ENCODE results near the gene TRIO.

TRIO gene

DNA sequence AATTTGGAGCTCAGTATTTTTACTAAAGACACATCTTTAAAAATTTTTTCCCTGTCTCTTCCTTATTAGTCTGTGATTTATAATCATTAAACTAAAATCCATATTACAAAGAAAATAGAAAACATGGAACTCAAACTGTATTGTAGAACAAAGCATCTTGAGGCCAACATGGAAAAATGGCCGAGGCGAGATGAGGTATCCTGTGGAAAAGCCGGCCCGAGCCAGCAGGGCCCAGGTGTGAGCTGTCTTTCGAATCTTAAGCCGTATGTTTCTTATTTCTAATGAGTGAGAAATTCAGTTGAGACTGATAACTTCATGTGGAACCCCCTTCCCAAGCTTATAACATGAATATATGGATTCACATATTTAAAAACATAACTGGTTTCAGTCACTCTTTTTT, 268.1 kb downstream of the TRIO start:
- Histone ChIP-seq H3K4me1 (ENCODE audit: control insufficient read depth in 1 of 2, insufficient read depth in 1 of 2, low read depth in 1 of 2, low read length in 1 of 2) (no peaks in the 10 kb centered on the region), H3K36me3 (peaks cover 6% of the 10 kb centered on the region), H3K27ac (no peak overlapping the region), H3K9me3 (no peaks in the 10 kb centered on the region), H3K27me3 (no peaks in the 10 kb centered on the region), H3K4me3 (ENCODE audit: low read depth in 1 of 2, low read length in 1 of 2) (no peak overlapping the region)
- TF ChIP-seq CTCF (IDR thresholded peaks at IDR 0.05) = no peak

GRCh38 chr5:14413331-14413750, 270.2 kb downstream of the TRIO start:
- H3K4me1 ChIP-seq (ENCODE audit: control insufficient read depth in 1 of 2, insufficient read depth in 1 of 2, low read depth in 1 of 2, low read length in 1 of 2) = no peaks in the 10 kb centered on the region
- no peak for TF ChIP-seq CTCF (IDR thresholded peaks at IDR 0.05)
- H3K4me3 ChIP-seq (ENCODE audit: low read depth in 1 of 2, low read length in 1 of 2) = no peak overlapping the region
- H3K9me3 ChIP-seq = no peaks in the 10 kb centered on the region
- H3K27me3 ChIP-seq = no peaks in the 10 kb centered on the region
- H3K36me3 ChIP-seq = no peaks in the 10 kb centered on the region
- H3K27ac ChIP-seq = no peak overlapping the region

GRCh38 chr5:14414007-14414406, 270.9 kb downstream of the TRIO start:
- Histone ChIP-seq H3K4me1 (ENCODE audit: control insufficient read depth in 1 of 2, insufficient read depth in 1 of 2, low read depth in 1 of 2, low read length in 1 of 2) (no peaks in the 10 kb centered on the region), H3K27ac (no peak overlapping the region), H3K36me3 (no peaks in the 10 kb centered on the region), H3K4me3 (ENCODE audit: low read depth in 1 of 2, low read length in 1 of 2) (no peak overlapping the region), H3K9me3 (no peaks in the 10 kb centered on the region), H3K27me3 (no peaks in the 10 kb centered on the region)
- TF ChIP-seq CTCF (IDR thresholded peaks at IDR 0.05) = no peak

GRCh38 chr5:14414656-14415023, 271.5 kb downstream of the TRIO start:
- H3K9me3 ChIP-seq = no peaks in the 10 kb centered on the region
- no peaks in the 10 kb centered on the region for H3K27me3 ChIP-seq
- H3K4me3 ChIP-seq (ENCODE audit: low read depth in 1 of 2, low read length in 1 of 2) = no peak overlapping the region
- no peak for TF ChIP-seq CTCF (IDR thresholded peaks at IDR 0.05)
- H3K36me3 ChIP-seq = no peaks in the 10 kb centered on the region
- no peak overlapping the region for H3K27ac ChIP-seq
- no peaks in the 10 kb centered on the region for H3K4me1 ChIP-seq (ENCODE audit: control insufficient read depth in 1 of 2, insufficient read depth in 1 of 2, low read depth in 1 of 2, low read length in 1 of 2)

GRCh38 chr5:14415024-14415697, 272.0 kb downstream of the TRIO start:
- Histone ChIP-seq H3K4me3 (ENCODE audit: low read depth in 1 of 2, low read length in 1 of 2) (no peak overlapping the region), H3K4me1 (ENCODE audit: control insufficient read depth in 1 of 2, insufficient read depth in 1 of 2, low read depth in 1 of 2, low read length in 1 of 2) (no peaks in the 10 kb centered on the region), H3K27ac (no peak overlapping the region), H3K27me3 (no peaks in the 10 kb centered on the region), H3K9me3 (no peaks in the 10 kb centered on the region), H3K36me3 (no peaks in the 10 kb centered on the region)
- no peak for TF ChIP-seq CTCF (IDR thresholded peaks at IDR 0.05)

DNA sequence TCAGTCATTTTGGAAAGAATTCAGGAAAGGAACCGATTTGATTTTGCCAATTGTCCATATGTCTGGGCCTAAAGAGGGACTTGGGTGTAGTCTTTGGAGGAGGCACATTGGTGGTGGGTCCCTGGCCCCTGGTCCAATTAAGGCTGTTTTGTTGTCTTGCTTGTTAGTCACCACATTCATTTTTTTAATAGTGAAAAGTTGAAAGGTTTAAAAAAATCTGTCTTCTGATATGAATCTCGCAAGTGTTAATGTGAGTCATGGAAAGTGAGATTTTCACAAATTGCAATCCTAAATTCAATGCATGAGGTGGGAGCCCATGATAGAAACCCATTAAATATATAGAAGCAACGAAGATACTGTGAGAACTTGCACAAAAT, 272.5 kb downstream of the TRIO start:
- no peak overlapping the region for H3K4me3 ChIP-seq (ENCODE audit: low read depth in 1 of 2, low read length in 1 of 2)
- no peak for TF ChIP-seq CTCF (IDR thresholded peaks at IDR 0.05)
- no peaks in the 10 kb centered on the region for H3K4me1 ChIP-seq (ENCODE audit: control insufficient read depth in 1 of 2, insufficient read depth in 1 of 2, low read depth in 1 of 2, low read length in 1 of 2)
- H3K9me3 ChIP-seq = no peaks in the 10 kb centered on the region
- H3K27me3 ChIP-seq = no peaks in the 10 kb centered on the region
- H3K36me3 ChIP-seq = no peaks in the 10 kb centered on the region
- no peak overlapping the region for H3K27ac ChIP-seq

Measured in neutrophil (primary cell).